Activated T-helper 1 cell treated with anti-CD3 and anti-CD28 coated beads, Interleukin-2, amount 50 U/mL, for 16 hours (primary cell): ENCODE data around the gene CLOCK.

Source experiments
- DNase-seq, 2 donors: peaks; one replicate each; pipeline ENCODE4 v3.0.0-alpha.2; 2020; ENCODE audit warnings: low read depth in 1 of 2, low spot score in 1 of 2

The CLOCK gene

GRCh38 chr4:55385201-55385649 lies 161.5 kb downstream of the CLOCK start:
- DNase-seq, result no peak

DNA sequence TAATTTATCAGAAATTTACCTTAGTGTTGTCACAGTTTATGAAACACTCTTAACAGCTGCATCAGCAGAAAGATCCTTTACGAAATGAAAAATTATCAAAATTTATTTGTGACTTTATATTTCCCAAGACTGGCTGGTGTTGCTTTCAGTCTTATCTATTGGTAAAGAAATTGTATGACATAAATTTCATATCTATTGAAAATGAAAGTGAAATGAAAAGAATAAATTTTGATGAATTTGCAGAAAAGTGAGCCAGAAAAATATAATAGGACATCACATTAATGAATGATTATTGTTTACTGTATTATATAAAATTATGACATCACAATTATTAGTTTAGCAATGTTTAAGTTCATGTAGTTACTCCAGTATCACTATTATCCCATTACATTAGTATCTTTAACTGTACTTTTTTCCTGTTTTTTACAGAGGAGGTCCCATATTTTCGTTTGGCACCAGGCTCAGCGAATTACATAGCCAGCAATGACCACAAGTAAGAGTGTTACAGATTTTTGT lies 164.2 kb downstream of the CLOCK start:
- DNase-seq, result no peak

- no peak for DNase-seq
Observed at GRCh38 chr4:55381502-55381901, 165.2 kb downstream of the CLOCK start.

GRCh38 chr4:55380576-55380975 lies 166.1 kb downstream of the CLOCK start:
- DNase-seq, result no peak

DNA sequence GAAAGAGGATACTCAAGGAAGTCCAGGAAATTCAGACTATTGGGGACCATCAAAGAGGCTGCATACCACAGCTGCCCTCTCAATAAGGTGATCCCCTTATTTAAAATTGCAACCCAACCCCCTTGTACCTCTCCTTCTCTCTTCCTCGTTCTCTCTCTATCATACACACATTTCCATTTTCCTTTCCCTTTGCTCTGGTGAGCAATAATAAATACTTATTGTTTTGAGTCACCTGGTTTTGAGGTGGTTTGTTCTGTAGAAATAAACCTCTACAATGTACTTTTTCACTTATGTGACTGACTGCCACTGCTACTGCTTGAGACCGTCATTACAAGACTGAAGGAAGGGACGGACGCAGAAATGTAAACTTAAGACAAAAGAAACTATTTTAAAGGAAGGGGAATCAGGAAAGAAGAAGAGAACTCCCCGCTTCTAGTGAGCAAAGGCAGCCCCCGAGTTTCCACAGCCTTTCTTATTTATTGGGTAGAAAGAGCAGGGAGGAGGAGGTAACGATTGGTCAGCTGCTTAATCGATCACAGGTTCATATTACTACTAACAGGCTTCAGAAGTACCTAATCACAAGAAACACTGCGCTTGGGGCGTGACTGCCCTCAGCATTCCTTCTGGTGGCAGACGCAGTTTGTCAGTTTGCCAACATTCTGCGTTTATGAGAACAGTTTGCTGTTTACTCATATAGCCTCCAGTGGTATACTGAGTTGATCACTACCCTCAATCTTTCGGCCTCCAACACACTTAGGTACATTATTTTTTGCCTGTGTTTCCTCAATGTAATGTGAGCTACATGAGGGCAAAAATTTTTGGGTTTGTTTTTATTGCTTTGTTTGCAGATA lies 167.9 kb downstream of the CLOCK start:
- no peak for DNase-seq
